ENCODE measurements around the gene NGEF.

DNA sequence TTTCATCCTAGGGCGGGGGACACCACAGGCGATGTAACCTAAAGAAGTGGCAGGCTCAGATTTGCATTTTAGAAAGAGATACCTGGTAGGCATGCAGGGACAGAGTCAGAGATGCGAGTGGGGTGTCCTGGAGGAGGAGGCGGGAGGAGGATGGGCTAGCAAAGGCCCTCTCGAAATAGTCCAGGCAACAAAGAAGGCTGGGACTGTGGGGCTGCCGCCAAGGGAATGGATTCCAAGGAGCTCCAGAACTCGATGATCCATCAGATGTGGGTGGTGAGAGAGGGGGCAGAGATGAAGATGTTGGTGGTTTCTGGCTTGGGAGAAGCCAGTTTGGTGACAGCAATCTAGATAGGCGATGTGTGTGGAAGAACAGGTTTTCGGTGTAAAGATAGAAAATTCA, 34.6 kb upstream of the NGEF start:
- TF ChIP-seq POLR2AphosphoS5 (IDR thresholded peaks at IDR 0.05) = no peak
- TF ChIP-seq, protein P1, sequence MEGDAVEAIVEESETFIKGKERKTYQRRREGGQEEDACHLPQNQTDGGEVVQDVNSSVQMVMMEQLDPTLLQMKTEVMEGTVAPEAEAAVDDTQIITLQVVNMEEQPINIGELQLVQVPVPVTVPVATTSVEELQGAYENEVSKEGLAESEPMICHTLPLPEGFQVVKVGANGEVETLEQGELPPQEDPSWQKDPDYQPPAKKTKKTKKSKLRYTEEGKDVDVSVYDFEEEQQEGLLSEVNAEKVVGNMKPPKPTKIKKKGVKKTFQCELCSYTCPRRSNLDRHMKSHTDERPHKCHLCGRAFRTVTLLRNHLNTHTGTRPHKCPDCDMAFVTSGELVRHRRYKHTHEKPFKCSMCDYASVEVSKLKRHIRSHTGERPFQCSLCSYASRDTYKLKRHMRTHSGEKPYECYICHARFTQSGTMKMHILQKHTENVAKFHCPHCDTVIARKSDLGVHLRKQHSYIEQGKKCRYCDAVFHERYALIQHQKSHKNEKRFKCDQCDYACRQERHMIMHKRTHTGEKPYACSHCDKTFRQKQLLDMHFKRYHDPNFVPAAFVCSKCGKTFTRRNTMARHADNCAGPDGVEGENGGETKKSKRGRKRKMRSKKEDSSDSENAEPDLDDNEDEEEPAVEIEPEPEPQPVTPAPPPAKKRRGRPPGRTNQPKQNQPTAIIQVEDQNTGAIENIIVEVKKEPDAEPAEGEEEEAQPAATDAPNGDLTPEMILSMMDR (IDR thresholded peaks at IDR 0.05) = no peak

Measured in transverse colon (tissue), 4 donors.